ENCODE measurements around the gene IL20RB.
"Not testable (repeated sequence)": the region's sequence is repeated elsewhere in the genome, so short reads cannot be mapped to it uniquely, and the experiment has no call there.

The IL20RB gene

DNA sequence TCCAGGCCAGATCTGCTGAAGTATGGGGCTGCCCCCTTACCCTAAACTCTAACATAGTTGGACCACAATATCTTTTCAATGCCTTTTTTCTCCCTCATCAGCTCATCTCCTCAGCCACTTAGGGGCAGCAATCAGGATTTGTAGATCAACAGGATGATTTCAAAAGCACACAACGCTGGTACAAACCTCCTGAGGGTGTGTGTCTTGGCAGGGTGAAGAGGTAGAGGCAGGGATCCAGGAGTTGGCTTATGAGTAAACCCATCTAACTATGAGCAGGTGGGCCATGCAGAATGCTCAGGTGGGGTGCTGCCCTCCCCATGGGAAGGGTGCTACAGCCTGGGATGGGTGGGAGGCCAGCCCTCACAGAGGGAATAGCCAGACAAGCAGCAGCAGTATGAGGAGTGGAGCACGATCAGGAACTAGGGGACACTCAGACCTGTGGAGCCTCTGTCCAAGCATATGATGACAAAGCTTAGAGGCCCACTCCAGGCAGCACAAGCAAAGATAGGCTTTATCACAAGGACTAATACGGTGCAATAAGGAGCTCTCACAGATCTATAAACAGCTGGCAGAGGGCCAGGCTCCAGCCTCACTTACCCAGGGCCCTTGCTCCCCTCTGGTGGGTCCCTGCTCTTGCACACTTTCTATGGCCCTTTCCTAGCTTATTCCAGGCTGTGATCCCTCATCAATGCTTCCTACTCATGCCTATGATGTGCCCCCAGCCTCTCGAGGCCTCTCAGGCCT lies 32.2 kb downstream of the IL20RB start:
- DNase-seq, result no peak

DNA sequence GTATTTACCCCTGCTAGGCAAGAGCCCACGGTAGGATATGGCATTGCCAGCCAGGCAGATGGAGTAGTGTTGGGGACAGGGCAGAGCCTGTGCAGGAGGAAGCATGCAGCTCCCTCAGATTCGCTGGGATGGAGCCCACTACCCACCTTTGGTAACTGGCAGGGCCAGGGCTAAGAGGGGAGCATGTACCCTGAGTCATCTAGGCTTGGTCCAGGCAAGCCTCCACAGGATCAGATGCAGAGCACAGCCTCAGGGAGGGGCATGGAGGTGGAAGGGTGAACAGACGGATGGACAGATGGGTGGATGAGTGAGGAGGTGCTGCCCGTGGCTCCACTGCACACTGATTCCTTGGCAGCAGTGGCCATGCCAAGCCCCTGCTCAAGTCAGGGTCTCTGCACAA lies 33.0 kb downstream of the IL20RB start:
- no peak for DNase-seq

DNA sequence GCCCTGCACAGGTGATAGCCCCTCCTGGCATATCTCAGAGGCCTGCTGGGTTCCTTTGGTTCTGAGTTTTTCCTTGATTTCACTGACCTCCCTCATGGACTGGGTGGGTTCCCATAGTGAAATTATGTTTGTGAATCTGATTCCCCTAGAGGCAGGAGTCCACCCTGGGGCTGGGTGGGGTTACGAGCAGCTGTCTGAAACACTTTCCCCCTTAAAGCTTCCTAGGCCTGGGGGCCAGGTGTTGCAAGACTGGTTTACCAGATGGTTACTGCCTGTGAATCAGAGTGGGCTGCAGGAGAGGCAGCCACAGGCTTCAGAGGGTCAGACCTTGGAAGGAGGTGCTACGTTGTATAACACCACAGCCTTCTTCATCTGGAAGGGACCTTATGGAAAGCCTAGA lies 34.3 kb downstream of the IL20RB start:
- DNase-seq, result no peak

DNA sequence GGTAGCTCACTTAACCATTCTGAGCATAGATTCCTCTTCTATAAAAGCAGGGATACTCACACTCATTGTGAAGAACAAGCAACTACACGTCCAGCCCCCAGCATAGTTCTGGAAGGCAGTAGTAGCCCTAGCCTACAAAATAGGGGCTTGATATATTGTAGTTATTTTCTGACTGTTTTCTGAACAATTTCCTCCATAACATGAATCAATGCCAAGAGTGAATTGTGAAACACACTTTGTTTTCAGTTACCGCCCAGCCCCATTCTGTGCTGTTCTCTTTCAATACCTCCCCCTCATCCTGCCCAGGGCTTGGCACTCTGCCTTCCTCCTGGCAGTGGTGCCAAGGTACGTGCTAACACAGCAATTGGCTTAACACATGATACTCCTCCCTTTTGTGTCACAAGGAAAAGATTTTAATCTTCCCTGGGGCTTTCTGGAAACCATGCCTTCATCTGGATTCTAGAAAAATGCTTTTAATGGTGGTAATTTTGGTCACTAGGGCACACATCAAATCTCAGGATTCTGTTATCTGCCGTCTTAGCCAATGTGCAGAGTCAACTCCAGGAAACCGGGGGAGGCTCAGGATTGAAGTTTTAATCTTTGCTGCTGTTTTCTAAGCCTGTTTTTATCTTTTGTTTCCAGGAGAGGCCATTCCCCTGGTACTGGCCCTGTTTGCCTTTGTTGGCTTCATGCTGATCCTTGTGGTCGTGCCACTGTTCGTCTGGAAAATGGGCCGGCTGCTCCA lies 37.2 kb downstream of the IL20RB start:
- DNase-seq, result no peak

DNA sequence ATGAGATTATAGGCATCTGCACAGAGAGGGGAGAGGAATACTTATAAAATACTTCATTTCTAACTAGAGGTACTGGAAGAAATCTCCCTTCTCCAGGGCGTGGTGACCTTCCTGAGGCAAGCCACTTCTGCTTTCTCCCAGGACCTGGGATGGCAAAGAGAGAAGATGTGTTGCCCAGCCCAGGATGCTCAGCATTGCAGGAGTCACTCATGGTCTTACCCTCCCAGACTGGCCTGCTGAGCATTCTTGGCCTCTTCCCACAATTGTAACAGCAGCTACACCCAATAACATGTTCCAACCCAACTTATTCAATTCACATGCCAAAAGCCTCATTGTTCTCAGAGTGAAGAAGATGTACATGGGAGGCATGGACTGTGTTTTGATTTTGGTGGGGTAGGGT lies 37.9 kb downstream of the IL20RB start:
- no peak for DNase-seq

DNA sequence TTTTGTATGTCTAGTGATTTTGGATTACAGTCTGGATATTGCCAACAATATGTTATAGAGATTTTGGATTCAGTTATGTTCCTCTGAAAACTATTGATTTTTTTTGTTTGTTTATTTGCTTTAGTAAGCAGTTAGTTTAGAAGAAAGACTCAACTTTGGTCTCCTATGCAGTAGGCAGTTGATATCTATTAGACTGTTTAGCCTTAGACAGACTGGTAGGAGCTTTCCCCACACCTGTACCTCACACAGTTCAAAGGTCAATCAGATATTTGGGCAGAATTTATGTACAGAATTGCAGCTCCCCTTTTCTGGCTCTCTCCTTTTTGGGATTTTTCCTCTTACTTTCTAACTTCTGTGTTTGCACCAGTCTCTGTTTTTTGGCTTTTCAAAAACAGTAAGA lies 42.3 kb downstream of the IL20RB start:
- no peak for DNase-seq

DNA sequence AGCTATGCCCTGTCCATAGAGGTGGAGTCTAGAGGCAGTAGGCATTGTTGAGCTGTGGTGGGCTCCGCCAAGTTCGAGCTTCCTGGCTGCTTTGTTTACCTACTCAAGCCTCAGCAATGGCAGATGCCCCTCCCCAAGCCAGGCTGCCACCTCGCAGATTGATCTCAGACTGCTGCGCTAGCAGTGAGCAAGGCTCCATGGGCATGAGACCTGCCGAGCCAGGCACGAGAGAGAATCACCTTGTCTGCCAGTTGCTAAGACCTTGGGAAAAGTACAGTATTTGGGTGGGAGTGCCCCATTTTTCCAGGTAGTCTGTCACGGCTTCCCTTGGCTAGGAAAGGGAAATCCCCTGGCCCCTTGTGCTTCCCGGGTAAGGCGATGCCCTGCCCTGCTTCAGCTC lies 49.6 kb downstream of the IL20RB start:
- not testable (repeated sequence) for DNase-seq

DNA sequence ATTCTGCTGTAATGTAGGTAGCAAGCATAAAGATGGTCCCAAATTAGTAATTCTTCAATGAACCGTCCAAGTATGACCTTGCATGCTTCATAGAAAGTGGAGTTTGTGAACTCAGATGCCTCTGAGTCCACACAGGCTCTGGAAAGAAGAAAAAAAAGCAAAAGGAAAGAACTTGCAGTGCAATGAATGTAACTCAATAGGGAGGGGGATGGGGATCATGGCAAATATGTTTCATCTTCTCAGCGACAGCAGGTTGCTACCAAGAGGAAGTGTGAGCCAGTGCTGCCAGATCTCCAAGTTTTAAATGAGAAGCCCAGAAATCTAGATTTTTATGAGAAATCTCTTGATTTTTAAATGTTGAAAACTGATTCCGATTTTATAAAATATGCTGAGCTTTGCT lies 50.3 kb downstream of the IL20RB start:
- no peak for DNase-seq

DNA sequence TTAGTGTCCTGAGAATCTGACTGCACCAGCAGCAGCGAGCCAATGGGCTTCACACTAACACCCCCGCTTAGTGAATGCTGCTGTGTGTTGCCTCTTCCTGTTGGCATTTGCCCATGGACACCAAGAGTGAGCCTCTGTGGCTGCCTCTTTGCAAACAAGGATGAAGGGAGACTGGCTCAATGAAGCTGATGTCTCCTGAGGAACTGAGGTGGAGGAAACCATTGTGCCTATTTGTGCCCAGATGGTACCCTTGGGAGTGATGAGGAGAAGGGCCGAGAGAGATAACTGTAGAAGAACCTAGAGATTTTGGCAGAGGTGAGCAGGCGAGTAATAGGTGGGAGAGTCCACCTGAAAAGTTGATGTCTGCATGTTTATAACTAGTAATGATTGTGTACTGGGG lies 51.2 kb downstream of the IL20RB start:
- DNase-seq, result no peak

DNA sequence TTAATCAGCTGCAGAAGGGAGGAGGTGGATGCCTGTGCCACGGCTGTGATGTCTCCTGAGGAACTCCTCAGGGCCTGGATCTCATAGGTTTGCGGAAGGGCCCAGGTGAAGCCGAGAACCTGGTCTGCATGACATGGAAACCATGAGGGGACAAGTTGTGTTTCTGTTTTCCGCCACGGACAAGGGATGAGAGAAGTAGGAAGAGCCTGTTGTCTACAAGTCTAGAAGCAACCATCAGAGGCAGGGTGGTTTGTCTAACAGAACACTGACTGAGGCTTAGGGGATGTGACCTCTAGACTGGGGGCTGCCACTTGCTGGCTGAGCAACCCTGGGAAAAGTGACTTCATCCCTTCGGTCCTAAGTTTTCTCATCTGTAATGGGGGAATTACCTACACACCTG lies 52.4 kb downstream of the IL20RB start:
- DNase-seq, result no peak

DNA sequence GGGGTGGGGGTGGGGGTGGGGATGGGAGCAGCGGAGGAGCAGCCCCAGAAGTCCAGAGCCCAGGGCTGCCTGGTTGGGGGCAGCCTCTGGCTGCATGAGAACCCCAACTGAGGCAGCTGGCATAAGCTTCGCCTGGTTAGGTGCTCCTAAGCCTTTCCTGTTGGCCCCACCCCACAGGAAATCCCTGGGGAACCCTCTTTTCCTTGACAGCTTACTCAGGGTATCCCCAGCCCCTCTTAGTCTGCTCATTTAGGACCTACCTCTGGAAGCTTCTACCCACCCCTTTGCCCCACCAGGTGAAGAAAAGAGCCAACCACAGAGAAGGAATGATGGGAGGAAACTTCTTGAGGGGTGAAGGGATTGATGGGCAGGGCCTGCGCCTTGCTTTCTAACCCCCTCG lies 53.4 kb downstream of the IL20RB start:
- no peak for DNase-seq

DNA sequence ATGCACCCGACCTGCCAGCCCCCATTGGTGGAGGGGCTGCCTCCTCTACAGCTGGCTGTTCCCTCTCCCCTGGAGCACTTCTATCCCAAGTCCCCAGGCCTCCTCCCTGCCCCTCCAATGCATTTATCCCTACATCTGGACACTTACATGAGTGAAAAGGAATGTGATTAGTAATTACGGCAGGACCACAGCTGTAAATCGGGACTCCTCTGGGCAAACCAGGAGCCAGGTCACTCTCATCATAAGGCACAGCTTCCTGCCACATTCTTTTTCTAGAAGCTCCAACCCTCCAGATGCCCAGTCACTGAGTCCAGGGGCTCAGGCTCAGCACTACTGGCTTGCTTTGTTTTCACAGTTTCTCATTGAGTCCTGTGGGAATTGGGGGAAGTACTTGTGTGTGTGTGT lies 54.3 kb downstream of the IL20RB start:
- DNase-seq, result no peak

DNA sequence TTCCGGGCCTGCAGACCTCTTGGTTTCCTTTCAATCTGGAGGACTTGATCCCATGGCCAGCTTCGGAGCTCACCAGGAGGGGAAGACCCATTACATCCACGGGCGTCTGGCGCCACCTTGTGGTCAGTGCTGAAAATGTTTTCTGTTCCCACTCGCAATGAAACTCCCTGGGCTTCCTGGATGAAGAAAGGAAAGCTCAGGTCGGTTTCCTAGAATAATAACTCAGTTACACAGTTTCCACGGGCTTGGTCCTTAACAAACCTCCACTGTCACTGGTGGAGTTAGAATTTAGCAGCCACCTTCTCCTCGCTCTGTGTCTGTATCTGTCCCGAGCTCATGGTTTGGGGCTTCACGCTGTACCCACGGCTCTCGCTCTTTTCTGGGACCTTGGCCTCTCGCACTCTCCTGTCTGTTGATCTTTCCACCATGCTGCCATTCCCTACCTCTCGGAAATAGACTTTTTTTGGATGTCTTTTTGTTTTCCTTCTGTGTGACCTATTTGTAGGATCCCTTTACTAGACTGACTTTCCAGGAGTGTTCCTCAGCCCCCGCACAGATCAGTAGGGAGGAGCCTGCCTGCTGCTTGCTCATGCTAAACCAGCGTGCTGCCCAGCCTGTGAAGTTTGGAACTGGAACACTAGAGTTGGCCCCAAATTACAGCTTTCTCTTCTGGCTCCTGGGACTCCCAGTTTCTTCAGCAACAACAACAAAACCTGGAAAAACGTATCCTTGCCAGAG lies 56.3 kb downstream of the IL20RB start:
- peak; percentile 85 for DNase-seq

DNA sequence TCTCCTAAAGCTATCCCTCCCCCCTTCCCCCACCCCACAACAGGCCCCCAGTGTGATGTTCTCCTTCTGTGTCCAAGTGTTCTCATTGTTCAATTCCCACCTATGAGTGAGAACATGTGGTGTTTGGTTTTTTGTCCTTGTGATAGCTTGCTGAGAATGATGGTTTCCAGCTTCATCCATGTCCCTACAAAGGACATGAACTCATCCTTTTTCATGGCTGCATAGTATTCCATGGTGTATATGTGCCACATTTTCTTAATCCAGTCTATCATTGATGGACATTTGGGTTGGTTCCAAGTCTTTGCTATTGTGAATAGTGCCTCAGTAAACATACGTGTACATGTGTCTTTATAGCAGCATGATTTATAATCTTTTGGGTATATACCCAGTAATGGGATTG lies 59.5 kb downstream of the IL20RB start:
- not testable (repeated sequence) for DNase-seq

DNA sequence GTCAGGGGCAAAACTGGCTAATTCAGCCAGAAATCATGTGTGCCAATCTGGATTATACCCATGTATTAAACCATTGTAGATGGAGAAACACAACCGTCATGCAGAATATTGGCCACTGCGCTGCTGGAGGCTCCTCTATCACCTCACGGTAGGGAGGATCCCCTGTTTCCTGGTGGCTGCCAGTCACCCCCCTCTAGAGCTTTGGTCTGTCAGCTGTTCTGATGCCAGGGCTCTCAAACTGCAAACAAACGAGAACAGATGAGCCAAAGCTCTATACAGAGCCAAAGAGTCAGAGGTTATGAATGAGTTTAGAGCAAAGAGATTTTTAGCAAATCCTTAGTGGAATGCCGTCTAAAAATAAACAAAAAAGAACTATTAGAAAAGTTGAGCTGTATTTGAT lies 62.5 kb downstream of the IL20RB start:
- no peak for DNase-seq

DNA sequence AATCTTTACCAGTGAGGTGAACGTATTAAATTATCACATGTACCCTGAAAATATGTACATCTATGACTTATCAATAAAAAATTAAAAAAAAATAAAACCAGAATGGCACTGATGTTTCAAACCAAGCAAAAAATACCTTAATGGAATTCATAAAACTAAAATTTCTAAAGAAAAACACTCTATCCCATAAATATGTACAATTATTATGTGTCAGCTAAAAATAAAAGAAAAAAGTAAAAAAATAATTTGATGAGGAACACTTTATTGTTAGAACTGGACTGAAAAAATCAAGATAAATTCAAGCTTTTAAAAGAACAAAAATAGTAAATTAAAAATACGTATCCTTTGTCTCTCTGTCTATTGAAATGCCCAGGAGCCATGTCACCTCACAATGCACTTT lies 63.1 kb downstream of the IL20RB start:
- DNase-seq, result no peak

DNA sequence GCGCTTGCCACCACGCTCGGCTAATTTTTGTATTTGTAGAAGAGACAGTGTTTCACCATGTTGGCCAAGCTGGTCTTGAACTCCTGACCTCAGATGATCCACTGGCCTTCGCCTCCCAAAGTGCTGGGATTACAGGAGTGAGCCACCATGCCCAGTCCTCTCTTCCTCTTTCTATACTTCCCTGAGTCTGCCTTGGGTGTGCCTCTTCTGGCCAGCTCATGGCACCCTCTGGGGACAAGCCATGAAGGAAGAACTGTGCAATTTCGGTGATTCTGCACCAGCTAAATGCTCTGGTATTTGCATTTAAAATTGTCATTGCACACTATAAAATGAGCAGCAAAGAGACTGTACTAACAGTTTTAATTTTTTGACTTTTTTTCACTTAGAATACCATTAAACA lies 66.6 kb downstream of the IL20RB start:
- no peak for DNase-seq

DNA sequence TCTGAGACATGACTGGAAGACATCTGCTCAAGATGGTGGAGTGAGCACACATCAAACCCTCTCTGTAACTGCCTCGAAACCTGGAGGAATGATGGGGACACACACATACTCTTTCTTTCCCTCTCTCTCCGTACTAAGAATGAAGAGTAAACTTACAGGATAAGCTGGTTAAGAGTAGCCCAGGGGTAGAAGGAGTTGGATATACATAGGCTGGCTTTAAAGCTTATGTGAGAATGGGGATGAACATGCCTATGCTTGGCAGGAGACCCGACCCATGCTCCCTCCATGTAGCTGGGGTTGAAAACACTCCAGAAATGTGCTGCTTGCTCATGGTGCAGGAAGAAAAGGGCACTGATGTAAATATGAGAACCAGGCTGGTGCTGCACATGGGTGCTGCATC lies 68.9 kb downstream of the IL20RB start:
- no peak for DNase-seq

DNA sequence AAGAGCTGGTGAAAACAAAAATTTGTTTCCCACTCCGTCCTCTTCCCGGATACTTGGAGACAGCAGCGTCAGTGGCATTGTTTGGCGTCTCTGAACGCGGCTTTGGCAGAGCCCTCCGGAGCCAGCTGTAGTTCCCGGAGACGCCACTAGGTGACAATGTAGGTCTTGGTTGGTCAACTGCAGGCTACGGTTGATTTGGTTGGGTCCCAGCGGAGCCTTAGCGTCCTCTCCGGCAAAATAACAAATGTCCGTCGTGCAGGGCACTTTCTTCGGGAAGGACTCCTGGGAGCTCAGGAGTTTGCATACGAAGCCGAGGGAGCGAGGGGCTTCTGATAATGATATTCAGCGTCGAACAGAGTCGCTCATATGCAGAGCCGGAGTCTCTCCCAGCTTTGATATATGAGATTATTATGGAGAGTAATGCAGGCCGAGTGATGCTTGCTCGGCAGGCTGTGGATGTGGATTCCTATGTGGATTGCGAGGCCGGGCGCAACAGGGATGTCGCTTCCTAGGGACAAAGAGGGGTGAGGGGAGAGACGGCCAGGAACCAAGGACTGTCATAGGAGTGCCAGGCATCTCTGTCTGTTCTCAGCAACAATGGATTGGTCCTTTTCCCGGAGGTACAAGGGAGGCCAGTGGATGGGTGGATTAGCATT lies 74.8 kb downstream of the IL20RB start:
- peak; percentile 67 for DNase-seq

DNA sequence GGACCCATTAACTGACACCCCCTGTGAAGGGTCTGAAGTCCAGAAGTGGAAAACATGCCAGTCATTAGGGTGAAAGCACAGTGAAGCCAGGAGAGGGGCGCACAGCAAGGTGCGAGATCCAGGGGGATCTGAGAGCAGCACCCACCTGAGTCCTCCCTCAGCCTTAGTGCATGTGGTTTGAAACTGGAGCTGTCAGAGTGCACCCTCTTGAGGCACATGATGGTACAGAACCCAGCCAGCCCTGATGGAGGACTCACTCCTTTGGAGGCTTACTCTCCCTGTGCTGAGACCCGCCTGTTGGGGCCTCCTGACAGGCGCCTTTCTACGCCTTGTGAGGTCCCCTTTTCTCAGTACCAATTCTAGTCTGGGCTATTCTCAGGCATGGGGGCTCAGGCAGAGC lies 77.8 kb downstream of the IL20RB start:
- no peak for DNase-seq

DNA sequence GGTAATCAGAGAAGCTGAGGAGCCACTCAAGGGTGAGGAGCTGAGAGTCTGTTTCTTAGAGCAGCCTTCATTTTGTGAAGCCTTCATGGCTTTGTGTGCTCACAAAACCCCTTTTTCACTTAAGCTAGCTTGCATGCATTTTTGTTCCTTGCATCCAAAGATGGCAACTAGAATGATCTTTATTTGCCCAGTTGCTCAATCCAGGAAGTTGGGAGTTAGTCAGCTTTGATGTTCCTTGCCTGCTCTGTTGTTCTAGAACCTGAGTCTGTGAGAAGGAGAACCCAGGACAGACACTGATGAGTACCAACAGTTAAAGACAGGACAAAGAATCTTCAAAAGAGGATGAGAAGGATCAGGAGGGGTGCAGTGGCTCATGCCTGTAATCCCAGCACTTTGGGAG lies 81.8 kb downstream of the IL20RB start:
- DNase-seq, result no peak

DNA sequence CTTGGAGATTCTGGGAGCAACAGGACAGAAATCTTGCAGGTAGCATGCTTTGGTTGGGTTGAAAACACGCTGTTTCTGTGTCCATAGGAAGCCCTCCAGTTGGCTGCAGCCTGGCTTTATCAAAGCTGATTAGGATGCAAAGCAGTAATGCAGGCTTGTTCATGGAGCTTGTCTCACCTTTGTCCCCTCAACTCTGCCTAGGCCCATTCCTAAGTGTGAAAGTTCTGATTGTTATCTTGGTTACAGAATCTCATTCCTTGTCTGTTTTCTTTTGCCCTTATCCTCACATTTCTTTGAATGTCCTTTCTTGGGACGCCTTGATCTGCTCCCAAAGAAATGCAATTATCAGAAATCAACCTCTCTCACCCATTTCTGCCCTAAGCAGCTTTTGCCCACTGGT lies 83.5 kb downstream of the IL20RB start:
- no peak for DNase-seq

DNA sequence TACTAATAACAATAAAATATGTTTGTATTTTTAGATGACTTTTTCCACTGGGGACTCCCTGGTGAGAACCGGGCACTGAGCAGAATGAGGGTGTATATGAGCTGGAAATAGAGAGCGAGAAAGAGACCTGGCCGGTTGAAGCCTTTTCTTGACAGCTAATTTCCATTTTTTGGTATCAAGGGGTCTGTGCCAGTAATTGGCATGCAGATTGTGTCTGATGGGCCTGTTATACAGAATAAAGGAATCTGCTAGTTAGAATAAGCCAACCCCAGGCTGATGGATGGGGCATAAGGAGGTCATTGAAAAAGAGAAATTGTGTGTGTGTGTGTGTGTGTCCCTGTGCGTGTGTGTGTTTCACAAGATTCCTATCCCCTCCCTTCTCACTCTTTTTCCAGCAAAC lies 83.9 kb downstream of the IL20RB start:
- no peak for DNase-seq

DNA sequence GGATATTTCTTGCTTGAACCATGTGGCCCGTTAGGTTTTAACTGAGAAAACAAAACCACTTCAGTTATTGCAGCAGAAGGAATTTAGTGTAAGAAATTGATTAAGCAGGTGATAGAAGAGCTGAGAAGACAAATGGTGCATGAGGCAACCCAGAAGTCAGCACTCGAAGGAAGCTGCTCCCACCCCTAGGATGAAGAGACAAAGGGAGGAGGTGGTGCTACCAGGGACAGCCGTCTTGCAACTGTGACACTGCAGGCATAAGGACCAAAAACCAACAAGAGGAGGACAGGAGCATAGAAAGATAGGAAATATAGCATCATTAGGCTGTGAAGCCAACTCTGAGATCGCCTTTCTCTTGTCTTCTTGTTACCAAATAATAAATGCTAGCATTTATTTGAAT lies 89.0 kb downstream of the IL20RB start:
- no peak for DNase-seq
